Stimulated activated CD8-positive, alpha-beta memory T cell treated with anti-CD3 and anti-CD28 coated beads, Interleukin-12 subunit alpha, Interleukin-12 subunit beta, amount 100 ng/mL, for 24 hours (primary cell): ENCODE results near the gene ZNF334.

Experiments used
- DNase-seq: peaks from one replicate; pipeline ENCODE4 v3.0.0-alpha.2; 2020; ENCODE audit errors: extremely low read depth

Gene ZNF334

DNA sequence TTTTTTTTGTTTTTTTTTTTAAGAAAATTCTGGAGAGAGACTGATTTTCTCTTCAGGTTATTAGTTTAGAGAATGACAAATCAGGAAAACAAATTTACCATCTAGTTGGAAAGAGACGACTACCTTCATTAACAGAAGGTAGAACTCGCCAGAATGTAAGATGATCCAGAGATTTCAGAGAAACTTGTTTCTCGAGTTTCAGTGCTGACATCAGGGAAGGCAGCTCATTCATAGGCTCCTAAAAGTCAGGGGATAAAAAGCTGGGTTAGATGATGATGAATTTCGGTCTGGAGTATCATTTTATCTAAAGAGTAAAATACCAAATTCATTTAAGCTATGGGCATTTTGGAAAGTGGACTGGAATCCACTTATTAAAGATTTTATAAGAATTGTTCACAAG, 27.9 kb downstream of the ZNF334 start:
- DNase-seq: no peak

DNA sequence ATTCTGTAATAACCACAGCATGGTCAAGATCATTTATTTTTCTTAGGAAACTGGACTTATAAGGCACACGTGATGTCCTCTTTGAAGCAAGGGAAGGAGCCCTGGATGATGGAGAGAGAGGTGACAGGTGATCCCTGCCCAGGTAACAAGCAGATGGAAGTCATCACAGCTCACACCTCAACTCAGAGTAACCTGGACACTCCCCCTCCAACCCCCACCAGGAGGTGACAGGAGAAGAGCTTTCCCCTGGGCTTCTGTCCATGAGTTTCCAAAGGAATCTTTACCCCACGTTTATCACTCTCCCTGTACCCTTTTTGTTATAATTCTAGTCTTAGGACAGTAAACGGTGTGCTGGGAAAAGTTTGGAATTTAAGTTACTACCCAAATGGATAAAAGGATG, 28.4 kb downstream of the ZNF334 start:
- DNase-seq: no peak

DNA sequence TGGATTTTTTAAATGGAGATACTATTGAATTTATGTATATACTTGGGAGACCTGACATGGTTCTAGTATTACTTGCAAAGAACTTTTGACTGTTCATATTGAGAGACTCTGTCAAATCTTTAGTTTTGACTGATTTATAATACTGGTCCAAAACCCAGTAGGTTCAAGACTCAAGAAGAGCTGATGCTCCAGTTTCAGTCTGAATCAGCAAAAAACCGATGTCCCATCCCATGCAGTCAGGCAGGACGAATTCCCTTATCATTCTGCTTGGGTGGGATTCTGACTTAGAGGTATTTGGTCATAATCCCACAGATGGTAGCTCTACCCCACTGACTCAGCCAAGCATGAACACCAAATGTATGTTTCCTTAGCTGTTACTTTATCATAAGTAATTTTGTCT, 29.5 kb downstream of the ZNF334 start:
- DNase-seq: no peak

DNA sequence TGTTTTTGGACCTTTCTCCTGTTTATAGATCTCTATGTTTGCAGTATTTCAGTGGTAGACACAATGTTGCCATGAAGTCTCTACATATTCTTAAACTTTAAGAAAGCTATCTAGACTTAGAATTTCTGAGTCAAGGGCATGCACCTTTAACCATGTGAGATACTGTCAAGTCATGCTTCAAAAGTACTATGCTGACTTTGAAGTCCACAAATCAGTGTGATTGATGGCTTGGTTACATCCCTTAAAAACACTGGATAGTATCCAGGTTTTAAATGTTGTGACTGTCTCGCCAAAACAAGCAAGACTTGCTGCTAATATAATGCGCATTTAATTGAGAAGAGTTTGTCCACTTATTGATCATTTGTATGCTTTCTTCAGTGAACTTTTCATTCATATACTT, 30.5 kb downstream of the ZNF334 start:
- no peak for DNase-seq

DNA sequence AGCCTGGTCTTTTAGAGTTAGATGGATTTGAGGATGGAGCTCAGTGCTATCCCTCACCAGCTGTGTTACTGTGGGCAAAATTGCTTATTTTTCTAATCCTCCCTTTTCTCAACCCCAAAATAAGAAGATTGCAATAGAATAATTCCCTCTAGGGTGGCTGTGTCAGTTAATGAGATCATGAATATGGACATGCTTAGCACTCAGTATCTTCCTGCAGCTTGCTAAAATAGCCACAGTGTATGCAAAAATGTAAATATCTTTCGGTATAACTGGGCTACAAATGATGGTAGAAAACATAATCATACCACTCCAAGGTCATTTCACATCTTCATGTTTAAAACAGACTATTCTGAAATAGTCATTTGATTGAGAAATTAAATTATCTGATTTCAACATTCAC, 35.7 kb downstream of the ZNF334 start:
- DNase-seq: no peak

DNA sequence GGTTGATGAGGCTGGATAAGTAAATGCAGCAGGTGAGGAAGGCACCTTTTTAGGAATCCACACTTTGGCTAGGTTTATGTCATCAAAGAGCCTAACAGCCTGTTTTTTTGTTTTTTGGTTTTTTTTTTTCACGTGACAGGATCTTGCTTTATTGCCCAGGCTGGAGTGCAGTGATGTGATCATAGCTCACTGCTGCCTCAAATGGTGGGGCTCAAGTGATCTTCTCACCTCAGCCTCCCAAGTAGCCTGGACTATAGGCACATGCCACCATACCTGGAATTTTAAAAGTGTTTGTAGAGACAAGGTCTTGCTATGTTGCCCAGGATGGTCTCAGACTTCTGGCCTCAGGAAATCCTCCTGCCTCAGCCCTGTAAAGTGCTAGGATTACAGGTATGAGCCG, 36.1 kb downstream of the ZNF334 start:
- no peak for DNase-seq

DNA sequence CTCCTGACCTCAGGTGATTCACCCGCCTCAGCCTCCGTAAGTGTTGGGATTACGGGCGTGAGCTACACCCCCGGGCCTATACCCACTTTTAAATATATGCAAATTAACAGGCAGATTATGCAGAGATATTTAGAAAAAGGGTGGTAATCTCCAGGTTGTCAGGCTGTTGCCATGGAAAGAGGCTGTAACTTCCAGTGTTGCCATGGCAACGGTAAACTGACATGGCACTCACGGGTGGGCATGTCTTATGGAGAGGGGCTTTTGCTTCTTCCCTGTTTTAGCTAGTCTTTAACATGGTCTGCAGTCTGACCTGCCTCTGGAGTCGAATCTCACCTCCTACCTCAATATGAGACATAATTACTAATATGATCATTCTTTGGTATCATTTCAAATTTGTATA, 44.9 kb downstream of the ZNF334 start:
- no peak for DNase-seq

DNA sequence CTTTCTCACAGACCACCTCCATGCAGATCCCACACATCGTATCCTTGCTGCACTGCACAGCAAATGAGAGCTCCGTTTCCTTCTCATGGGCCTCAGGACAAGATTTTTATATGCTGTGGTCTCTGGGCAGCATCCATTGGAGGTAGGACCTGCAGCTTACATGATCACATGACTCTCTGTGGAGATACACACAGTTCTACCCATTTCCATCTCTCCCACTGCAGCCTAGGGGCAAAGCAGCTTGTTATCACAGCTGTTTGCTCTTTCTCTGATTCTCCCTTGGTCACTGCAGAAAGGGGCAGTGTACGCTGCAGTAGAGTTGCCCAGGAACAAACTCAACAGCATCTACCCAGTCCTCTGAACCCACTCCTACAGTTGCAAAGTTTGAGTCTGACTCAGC, 48.9 kb downstream of the ZNF334 start:
- no peak for DNase-seq

DNA sequence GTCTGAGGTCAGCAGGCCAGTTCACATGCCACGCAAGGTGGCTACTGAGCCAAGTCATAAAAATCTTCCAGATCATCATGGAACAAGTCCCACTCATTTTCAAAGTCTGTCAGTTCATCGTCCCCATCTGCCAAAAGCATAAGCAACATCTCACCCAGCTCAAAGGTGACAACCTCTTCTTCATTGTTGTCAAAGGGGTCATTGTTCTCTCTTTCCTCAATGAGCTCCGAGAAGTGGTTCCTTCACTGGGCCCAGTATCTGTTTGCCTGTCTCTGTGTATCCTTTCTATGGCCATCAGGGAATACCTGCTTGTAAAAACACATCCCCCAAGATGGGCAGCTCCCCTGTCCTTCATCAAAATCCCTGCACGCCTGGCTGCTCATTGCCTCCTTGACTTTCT, 49.5 kb downstream of the ZNF334 start:
- DNase-seq: no peak

DNA sequence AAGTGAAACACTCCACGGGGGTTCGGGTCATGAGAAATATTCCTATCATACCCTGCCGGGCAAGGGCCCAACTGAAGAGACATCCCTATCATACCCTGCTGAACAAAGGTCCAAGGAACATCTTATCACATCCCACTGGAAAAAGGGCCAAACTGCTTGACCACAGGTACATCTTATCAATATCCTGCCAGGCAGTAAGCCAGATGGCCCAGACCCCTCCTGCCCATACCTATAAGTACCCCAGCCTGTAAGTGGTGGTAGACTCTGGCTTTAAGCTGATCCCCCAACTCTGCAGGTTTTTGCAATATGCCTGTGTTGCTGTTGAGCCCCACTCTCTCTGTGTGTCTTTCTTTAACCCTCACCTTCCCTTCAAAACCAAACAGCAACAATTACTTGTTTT, 51.6 kb downstream of the ZNF334 start:
- no peak for DNase-seq

DNA sequence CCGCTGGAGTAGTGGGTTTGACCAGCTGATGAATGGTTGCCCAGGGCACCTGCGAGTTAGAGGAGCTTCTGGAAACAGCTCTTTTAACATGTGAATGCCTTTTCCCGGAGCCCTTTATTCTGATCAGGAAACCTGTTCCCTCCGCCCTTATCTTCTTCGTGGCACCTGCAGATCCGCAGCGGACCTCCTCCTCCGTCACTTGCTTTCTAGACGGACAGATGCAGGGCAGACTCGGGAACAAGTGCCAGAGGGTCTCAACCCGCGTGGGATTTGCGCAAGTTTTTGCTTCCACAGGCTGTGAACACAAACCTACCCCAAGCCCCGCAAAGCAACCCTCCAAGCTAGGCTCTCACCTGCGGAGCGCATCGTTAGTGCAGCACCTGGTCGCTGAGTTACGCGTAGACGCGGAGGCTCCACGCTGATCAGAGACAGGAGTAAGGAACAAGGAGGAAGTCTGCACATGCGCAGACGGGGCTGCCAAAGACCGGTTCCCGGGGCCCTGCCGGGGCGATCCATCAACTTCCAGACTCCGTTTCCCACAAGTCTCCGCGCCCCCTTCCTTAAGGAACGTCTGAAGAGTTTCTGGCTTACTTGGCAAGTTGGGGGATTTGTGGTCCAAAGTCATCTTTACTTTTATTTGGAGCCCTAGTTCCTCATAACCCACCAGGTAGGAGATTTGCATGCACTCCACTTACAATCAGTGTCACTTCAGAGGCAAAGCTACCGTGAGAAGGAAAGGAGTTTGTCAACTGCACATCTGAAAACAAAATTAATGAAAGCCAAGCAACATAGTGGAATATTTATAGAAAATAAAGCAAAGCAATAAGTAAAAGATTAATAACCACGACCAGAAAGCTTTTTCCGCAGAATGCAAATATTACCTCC, 54.3 kb downstream of the ZNF334 start:
- no peak for DNase-seq

DNA sequence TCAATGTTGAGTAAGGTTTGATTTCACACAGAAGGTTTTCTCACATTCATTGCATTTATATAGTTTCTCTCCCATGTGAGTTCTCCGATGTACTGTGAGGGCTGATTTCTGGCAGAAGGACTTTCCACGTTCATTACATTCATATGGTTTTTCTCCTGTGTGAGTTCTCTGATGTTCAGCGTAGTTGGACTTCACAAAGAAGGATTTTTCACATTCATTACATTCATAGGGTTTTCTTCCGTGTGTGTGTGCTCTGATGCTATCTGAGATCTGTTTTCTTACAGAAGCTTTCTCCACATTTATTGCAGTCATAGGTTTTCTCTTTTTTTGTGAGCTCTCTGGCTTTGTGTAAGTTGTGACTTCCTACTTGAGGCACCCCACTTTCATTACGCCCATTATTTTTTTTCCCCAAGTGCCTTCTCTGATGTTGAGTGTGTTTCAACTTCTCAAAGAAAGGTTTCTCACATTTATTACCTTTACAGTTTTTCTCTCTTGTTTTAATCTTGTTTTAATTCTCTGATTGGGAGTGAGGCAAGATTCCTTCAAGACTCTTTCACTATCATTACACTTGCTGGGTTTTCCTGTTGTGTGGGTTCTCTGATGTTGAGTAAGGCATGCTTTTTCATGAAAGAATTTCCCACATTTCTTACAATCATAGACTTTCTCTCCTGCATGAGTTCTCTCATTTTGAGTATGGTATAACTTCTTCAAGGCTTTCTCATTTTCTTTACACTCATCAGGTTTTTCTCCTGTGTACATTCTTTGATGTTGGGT, 56.9 kb downstream of the ZNF334 start:
- no peak for DNase-seq

DNA sequence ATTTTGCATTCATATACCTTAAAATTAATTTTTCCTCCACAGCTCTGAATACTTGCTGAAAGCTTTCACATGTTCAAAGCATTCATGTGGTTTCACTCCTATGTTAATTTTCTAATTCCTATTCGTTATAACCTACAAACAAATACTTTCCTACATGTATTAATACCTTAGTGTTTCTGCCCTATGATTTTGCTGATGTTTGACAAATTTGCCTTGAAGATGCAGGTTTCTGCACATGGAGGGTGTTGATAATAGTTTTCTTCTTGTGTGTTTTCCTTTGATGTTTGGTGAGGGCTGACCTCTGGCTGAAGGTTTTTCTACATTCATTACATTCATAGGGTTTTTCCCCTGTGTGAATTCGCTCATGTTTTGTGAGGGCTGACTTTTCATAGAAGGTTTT, 57.6 kb downstream of the ZNF334 start:
- DNase-seq: no peak
